ENCODE measurements around the gene CAMTA1. TPM values are rescaled to one million over a fixed set of nuclear protein-coding genes. Genes with fewer than 3 reads are reported as not detected.

Gene CAMTA1
- total RNA-seq, 2 donors from 2014 or later: 55.3 to 69.5 TPM

DNA sequence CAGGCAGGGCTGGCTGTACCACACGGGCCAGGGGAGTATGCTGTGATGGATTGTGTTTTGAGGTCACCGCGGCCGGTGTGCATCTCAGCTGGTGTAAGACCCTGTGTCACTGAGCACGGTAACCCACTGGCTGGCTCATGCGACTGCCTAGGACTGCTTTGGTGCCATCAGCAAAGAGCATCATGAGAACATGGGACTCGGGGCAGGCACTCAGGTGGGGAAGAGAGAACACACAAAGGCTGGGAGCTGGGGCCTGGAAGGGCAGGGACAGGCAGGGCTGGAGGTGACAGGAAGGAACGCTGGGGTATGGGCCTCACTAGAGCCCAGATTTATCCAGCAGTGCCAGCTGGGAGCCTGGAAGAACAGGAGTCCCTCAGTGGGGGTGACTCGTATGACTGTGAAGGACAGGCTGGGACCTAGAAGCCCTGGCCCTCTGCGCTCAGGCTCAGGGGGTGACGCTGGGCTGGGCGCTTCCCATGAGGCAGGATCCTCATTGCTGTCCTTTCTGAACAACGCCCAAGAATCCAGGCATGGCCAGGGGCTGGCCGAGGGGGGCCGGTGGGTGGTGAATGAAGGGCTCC lies 775.4 kb downstream of the CAMTA1 start:
- H3K9me3 ChIP-seq (ENCODE audit: control insufficient read depth, low read length, poor library complexity, severe bottlenecking): no peaks in the 10 kb centered on the region
- Mint-ChIP-seq H3K4me3 (no peak overlapping the region), H3K27ac (no peak overlapping the region), H3K36me3 (ENCODE audit: low read depth) (no peaks in the 10 kb centered on the region), H3K4me1 (peaks cover 4% of the 10 kb centered on the region), H3K27me3 (peaks cover 26% of the 10 kb centered on the region)
- DNase-seq (no peak), ATAC-seq (no peak)

DNA sequence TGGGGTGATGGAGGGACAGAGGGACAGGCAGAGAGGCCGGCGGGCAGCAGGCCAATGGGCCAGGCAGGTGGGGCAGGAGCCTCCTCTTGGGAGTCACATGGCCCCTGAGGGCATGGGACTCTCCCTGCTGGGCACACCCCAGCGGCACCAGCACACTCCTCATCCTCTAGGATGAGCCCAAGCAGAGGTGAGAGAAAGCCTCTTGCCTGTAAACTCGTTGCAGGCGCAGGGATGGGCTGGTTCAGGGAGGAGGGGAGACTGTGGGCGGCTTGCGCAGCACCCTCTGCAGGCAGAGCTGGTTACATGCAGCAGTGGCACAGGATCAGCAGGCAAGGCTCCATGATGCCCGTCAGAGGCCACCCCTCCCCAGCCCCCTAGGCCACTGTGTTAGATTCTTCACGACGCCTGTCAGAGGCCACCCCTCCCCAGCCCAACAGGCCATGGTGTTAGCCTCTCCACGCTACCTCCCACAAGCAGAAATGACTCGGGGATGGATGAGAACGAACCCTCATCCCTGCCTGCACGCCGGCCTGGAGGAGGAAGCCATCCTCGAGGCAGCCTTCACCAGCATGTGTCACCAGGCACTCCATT lies 776.2 kb downstream of the CAMTA1 start:
- ATAC-seq (no peak), DNase-seq (no peak)
- Mint-ChIP-seq H3K27me3 (peaks cover 19% of the 10 kb centered on the region), H3K27ac (no peak overlapping the region), H3K36me3 (ENCODE audit: low read depth) (no peaks in the 10 kb centered on the region), H3K4me1 (peaks cover 3% of the 10 kb centered on the region), H3K4me3 (no peak overlapping the region)
- no peaks in the 10 kb centered on the region for H3K9me3 ChIP-seq (ENCODE audit: control insufficient read depth, low read length, poor library complexity, severe bottlenecking)

DNA sequence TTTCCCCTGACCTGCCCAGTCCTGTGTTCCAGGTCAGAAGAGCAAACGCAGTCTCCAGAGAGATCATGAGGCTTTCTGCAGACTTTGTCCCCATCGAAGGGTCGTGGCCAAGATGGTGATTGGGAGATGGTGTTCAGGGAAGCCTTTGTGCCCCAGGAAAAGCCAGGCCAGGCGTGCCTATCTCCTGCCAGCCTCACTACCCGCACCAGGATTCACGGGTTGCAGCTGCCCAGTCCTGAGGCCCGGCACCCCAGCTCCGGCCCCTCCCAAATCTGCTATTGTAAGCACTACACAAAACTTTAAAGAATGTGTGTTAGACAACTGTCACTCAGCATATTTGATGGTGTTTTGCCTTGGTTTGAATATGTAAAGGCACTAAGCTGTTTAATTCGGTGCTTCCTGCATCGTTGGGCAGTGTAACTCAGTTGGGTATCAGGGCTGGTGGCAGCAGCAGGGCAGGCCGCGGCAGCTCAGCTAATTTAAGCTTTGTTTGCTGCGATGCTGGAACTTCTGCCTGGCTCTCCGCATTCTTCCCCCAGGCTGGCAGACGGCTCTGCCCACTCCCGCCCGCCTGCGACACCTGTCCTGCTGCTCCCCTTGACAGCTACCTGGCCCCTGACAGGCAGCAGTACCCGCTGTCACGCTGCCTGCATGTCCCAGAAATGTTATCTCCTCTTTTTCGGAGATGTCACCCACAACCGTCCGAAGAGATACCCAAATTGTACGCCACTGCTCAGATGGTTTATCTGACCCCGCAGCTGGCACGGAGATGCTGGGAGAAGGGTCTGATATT lies 776.9 kb downstream of the CAMTA1 start:
- Mint-ChIP-seq H3K4me3 (no peak overlapping the region), H3K4me1 (no peaks in the 10 kb centered on the region), H3K27me3 (peaks cover 14% of the 10 kb centered on the region), H3K27ac (no peak overlapping the region), H3K36me3 (ENCODE audit: low read depth) (no peaks in the 10 kb centered on the region)
- ATAC-seq (no peak), DNase-seq (no peak)
- H3K9me3 ChIP-seq (ENCODE audit: control insufficient read depth, low read length, poor library complexity, severe bottlenecking): no peaks in the 10 kb centered on the region

DNA sequence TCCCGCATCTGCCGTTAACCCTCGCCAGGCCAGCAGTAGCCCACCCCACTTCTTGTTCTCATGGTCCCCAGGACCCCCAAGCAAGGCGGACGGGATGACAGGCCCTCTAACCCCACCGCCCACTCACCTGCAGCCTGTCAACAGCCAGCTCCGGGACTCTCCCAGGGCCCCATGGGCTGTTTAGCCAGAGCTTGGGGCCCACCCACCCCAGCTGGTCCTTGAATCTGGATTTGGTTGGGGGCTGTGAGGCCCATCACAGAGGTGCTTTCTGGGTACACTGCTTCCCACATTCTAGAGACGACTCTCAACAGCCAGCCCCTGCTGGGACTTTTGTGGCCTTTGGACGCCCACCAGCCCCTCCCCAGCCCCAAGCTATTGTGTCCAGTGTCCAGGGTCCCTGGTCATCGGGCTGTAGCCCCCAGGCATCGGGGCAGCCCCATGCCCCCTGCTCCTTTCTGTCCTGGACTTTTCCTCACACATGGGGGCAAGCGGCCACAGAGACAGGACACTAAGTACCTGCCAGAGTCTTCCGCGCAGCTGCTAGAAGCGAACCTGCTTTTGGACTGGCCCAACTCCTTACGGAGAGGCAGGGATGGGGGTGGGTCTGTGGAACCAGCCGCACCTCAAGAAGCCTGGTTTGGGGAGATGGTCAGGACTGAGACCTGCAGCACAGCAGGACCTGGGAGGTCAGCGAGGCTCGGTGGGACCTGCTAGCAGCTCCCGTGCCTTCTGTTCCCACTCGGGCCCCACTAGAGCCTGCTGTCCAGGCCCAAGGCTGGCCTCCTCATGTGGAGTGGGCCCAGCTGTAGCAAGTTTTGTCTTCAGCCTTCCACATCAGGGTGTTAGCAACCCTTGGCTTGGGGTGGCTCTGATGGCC lies 777.7 kb downstream of the CAMTA1 start:
- H3K9me3 ChIP-seq (ENCODE audit: control insufficient read depth, low read length, poor library complexity, severe bottlenecking): no peaks in the 10 kb centered on the region
- no peak for ATAC-seq
- Mint-ChIP-seq H3K36me3 (ENCODE audit: low read depth) (no peaks in the 10 kb centered on the region), H3K4me1 (no peaks in the 10 kb centered on the region), H3K27ac (no peak overlapping the region), H3K27me3 (peaks cover 14% of the 10 kb centered on the region), H3K4me3 (no peak overlapping the region)
- DNase-seq: no peak

DNA sequence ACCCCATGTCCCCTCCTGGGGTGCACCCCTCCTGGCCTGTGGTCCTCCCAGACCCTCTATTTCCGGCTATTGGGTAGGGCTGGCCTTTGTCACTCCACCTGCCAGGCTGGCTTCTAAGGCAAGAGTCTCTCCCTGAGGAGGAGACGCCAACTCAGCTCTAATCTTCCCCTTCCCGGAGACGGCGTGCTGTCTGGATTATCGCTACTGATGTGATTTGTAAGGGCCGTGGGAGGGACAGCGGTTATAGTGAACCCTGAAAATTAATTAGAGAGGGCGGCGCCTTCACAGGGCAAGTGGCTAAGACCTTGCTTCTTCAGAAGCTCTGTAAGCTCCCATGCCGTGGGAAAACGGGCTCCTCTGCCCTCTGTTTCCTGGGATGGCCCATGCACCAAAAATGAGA lies 778.9 kb downstream of the CAMTA1 start:
- Mint-ChIP-seq H3K27me3 (peaks cover 14% of the 10 kb centered on the region), H3K4me3 (no peak overlapping the region), H3K27ac (no peak overlapping the region), H3K36me3 (ENCODE audit: low read depth) (no peaks in the 10 kb centered on the region), H3K4me1 (no peaks in the 10 kb centered on the region)
- DNase-seq (no peak), ATAC-seq (no peak)
- no peaks in the 10 kb centered on the region for H3K9me3 ChIP-seq (ENCODE audit: control insufficient read depth, low read length, poor library complexity, severe bottlenecking)

DNA sequence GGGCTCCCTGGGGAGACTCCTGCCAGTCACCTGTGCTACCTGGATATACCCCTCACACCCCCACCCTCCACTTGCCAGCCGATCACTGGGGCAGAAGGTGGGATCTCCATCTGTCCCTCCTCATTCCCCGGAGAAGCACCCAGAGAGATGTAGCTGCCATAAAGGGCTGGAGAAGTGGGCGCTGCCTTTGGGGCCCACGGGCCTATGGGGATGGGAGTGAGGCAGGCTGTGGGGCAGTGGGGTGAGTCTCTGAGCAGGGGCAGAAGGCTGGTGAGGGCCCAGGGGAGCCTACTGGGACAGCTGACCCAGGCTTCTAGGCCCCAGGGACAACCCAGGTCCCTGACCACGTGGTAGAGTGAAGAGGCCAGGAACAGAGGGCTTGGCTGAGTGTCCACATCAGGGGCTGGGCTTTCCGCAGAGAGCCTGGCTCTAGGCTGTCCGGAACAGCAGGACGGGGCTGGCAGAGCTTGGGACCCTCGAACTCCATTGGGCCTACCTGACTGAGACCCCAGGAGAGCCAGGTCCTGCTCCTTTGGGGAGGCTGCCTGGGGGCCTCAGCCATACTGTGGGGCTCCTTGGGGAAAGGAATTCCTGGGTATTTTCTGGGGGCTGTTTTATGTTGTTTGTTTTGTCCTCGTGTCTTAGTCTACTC lies 780.0 kb downstream of the CAMTA1 start:
- ATAC-seq (no peak), DNase-seq (no peak)
- Mint-ChIP-seq H3K4me1 (no peaks in the 10 kb centered on the region), H3K27ac (no peak overlapping the region), H3K4me3 (no peak overlapping the region), H3K27me3 (peaks cover 10% of the 10 kb centered on the region), H3K36me3 (ENCODE audit: low read depth) (no peaks in the 10 kb centered on the region)
- no peaks in the 10 kb centered on the region for H3K9me3 ChIP-seq (ENCODE audit: control insufficient read depth, low read length, poor library complexity, severe bottlenecking)

DNA sequence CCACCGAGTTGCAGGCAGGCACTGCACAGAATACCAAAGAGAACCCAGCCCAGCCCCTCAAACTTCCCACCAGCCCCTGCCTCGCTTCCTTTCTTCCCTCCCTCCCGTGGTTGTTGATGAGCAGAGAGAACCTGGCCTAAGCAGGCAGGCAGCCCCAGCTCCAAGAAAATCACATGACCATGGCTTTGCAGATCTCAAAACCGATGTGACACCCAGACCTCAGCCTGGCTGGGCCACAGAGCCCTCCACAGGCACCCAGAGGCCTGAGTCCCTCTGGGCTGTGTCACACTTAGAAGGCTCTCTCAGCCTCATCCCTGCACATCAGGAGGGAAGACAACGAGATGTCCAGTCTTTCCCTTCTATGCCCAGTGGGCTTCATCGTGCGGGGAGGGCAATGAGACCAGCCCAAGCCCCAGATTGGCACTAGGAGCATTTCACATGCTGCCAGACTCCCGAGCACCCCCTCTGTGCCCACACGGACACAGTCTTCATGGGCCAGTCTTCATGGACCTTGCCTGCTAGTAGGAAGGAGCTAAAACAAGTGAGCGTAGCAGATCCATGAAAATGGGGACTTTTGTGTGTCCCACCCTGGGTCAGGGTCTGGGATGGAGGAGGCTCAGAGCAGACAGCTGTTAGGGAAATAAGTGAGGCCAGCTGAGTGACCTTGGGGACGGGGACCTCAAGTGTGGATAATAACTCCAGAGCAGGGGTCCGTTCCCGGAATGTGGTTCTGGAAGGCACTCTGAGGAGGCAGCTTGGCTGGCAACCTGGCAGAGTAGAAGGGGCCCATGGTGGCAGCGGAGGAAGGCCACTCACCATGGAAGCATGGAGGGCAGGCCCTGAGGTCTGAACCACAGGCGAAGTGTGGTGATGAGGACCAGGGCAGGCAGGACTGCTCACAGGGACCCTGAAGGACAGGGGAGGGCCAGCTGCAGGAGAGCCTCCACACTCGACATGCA lies 781.4 kb downstream of the CAMTA1 start:
- Mint-ChIP-seq H3K27ac (no peak overlapping the region), H3K4me3 (no peak overlapping the region), H3K4me1 (no peaks in the 10 kb centered on the region), H3K36me3 (ENCODE audit: low read depth) (no peaks in the 10 kb centered on the region), H3K27me3 (peaks cover 4% of the 10 kb centered on the region)
- H3K9me3 ChIP-seq (ENCODE audit: control insufficient read depth, low read length, poor library complexity, severe bottlenecking): no peaks in the 10 kb centered on the region
- ATAC-seq: no peak
- DNase-seq: no peak

DNA sequence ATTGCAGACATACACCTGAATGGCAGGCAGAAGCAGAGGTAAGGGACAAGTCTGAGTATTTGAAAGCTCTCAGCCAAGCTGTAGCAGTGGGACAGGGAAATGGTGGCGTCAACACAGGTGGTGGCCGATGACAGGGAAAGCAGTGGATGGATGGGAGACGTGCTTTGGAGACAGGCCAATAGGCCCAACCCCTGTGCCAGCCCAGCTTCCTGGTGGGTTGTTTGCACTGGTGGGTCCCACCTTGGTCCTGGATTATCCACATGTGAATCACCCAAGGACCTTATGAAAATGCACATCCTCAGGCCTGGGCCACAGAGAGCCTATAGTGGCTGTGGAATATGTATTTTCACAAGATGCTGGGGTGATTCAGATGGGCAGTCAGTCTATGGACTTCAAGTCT lies 782.1 kb downstream of the CAMTA1 start:
- peaks cover 3% of the 10 kb centered on the region for H3K27me3 Mint-ChIP-seq
- no peak overlapping the region for H3K4me3 Mint-ChIP-seq
- H3K4me1 Mint-ChIP-seq: no peaks in the 10 kb centered on the region
- H3K27ac Mint-ChIP-seq: no peak overlapping the region
- no peaks in the 10 kb centered on the region for H3K36me3 Mint-ChIP-seq (ENCODE audit: low read depth)
- H3K9me3 ChIP-seq (ENCODE audit: control insufficient read depth, low read length, poor library complexity, severe bottlenecking): no peaks in the 10 kb centered on the region
- ATAC-seq (no peak), DNase-seq (no peak)

DNA sequence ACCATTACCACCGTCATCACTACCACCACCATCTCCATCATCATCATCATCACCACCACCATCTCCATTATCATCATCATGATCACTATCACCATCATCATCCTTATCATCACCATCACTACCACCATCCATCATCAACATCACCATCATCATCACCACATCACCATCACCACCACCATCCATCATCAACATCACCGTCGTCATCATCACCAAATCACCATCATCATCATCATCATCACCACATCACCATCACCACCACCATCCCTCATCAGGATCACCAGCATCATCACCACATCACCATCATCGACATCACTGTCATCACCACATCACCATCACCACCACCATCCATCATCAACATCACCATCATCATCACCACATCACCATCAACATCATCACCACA lies 782.8 kb downstream of the CAMTA1 start:
- H3K4me1 Mint-ChIP-seq: no peaks in the 10 kb centered on the region
- ATAC-seq (no peak), DNase-seq (no peak)
- no peak overlapping the region for H3K27ac Mint-ChIP-seq
- no peaks in the 10 kb centered on the region for H3K36me3 Mint-ChIP-seq (ENCODE audit: low read depth)
- no peaks in the 10 kb centered on the region for H3K27me3 Mint-ChIP-seq
- no peaks in the 10 kb centered on the region for H3K9me3 ChIP-seq (ENCODE audit: control insufficient read depth, low read length, poor library complexity, severe bottlenecking)
- no peak overlapping the region for H3K4me3 Mint-ChIP-seq

DNA sequence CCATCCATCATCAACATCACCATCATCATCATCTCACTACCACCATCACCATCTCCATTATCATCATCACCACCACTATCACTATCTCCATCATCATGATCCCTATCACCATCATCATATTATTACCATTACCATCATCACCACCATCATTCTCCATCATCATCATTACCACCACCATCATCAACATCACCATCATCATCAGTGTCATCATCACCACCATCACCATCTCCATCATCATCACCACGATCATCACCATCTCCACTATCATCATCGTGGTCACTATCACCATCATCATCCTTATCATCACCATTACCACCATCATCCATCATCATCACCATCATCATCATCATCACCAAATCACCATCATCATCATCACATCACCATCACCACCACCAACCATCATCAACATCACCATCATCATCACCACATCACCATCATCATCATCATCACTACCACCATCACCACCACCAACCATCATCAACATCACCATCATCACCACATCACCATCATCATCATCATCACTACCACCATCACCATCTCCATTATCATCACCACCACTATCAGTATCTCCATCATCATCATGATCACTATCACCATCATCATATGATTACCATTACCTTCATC lies 783.8 kb downstream of the CAMTA1 start:
- H3K36me3 Mint-ChIP-seq (ENCODE audit: low read depth): no peaks in the 10 kb centered on the region
- DNase-seq: no peak
- H3K27me3 Mint-ChIP-seq: no peaks in the 10 kb centered on the region
- H3K4me1 Mint-ChIP-seq: no peaks in the 10 kb centered on the region
- ATAC-seq: no peak
- H3K4me3 Mint-ChIP-seq: no peak overlapping the region
- no peaks in the 10 kb centered on the region for H3K9me3 ChIP-seq (ENCODE audit: control insufficient read depth, low read length, poor library complexity, severe bottlenecking)
- no peak overlapping the region for H3K27ac Mint-ChIP-seq

DNA sequence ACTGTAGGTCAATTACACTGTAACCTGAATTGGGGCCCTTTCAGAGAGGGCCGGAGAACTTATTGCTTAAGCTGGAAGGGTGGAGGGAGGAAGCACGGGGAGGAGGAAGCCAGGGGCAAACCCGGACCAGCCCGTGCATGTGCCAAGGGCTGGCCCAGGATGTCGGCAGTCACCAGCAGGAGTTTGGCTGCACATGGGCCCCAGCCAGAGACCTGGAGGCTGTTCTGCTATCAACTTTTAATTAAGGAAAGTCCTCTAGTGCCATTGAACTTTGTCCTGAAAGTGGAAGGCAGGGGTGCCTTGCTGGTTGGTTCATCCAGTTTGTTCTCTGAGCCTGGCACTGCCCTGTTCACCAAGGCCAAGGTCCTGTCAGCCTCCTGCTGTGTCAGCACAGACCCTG lies 785.1 kb downstream of the CAMTA1 start:
- Mint-ChIP-seq H3K27ac (no peak overlapping the region), H3K4me1 (no peaks in the 10 kb centered on the region), H3K36me3 (ENCODE audit: low read depth) (no peaks in the 10 kb centered on the region), H3K27me3 (peaks cover 4% of the 10 kb centered on the region), H3K4me3 (no peak overlapping the region)
- DNase-seq (no peak), ATAC-seq (no peak)
- no peaks in the 10 kb centered on the region for H3K9me3 ChIP-seq (ENCODE audit: control insufficient read depth, low read length, poor library complexity, severe bottlenecking)
